Measurements from ENCODE around the gene BSPRY.
"Not testable (repeated sequence)": the region's sequence is repeated elsewhere in the genome, so short reads cannot be mapped to it uniquely, and the experiment has no call there.

DNA sequence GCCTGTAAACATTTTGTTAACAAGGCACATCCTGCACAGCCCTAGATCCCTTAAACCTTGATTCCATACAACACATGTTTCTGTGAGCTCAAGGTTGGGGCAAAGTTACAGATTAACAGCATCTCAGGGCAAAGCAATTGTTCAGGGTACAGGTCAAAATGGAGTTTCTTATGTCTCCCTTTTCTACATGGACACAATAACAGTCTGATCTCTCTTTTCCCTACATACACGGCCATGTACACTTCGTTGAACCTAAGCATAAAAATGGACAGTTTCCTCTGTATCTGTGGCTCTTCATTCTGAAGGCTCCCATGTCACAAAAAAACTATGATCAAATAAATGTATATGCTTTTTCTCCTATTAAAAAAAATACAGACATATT, 30.5 kb downstream of the BSPRY start:
- TF ChIP-seq, protein P1, sequence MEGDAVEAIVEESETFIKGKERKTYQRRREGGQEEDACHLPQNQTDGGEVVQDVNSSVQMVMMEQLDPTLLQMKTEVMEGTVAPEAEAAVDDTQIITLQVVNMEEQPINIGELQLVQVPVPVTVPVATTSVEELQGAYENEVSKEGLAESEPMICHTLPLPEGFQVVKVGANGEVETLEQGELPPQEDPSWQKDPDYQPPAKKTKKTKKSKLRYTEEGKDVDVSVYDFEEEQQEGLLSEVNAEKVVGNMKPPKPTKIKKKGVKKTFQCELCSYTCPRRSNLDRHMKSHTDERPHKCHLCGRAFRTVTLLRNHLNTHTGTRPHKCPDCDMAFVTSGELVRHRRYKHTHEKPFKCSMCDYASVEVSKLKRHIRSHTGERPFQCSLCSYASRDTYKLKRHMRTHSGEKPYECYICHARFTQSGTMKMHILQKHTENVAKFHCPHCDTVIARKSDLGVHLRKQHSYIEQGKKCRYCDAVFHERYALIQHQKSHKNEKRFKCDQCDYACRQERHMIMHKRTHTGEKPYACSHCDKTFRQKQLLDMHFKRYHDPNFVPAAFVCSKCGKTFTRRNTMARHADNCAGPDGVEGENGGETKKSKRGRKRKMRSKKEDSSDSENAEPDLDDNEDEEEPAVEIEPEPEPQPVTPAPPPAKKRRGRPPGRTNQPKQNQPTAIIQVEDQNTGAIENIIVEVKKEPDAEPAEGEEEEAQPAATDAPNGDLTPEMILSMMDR (conservative IDR thresholded peaks at IDR 0.05 in 1 of 2, IDR thresholded peaks at IDR 0.05 in 1 of 2; ENCODE audit: low read depth in 1 of 2, low read length in 2 of 2): not testable (repeated sequence)
- not testable (repeated sequence) for TF ChIP-seq EZH2 (IDR thresholded peaks at IDR 0.05; ENCODE audit: low read length, missing control alignments)
